Measurements from ENCODE around the gene PRR12.
A peak's percentile ranks its signal among the peaks of the same experiment; 100 is the strongest.

PRR12 gene

GRCh38 chr19:49560358-49560900 lies 30.6 kb upstream of the PRR12 start:
- DNase-seq (ENCODE audit: low read depth, low spot score), result no peak

- no peak for DNase-seq (ENCODE audit: low read depth, low spot score)
These were observed 26.4 kb upstream of the PRR12 start for GRCh38 chr19:49564616-49565045.

GRCh38 chr19:49565261-49565660 lies 25.7 kb upstream of the PRR12 start:
- no peak for DNase-seq (ENCODE audit: low read depth, low spot score)

- no peak for DNase-seq (ENCODE audit: low read depth, low spot score)
These were observed 24.7 kb upstream of the PRR12 start for GRCh38 chr19:49566302-49566701.

- DNase-seq (ENCODE audit: low read depth, low spot score), result no peak
These were observed 23.0 kb upstream of the PRR12 start for GRCh38 chr19:49567861-49568441.

GRCh38 chr19:49570138-49570856 lies 20.7 kb upstream of the PRR12 start:
- DNase-seq (ENCODE audit: low read depth, low spot score), result no peak

GRCh38 chr19:49570997-49571676 lies 19.8 kb upstream of the PRR12 start:
- no peak for DNase-seq (ENCODE audit: low read depth, low spot score)

GRCh38 chr19:49573009-49573408 lies 18.0 kb upstream of the PRR12 start:
- DNase-seq (ENCODE audit: low read depth, low spot score), result no peak

GRCh38 chr19:49573425-49573824 lies 17.6 kb upstream of the PRR12 start:
- no peak for DNase-seq (ENCODE audit: low read depth, low spot score)

GRCh38 chr19:49574206-49574755 lies 16.7 kb upstream of the PRR12 start:
- no peak for DNase-seq (ENCODE audit: low read depth, low spot score)

- no peak for DNase-seq (ENCODE audit: low read depth, low spot score)
These were observed 11.8 kb upstream of the PRR12 start for GRCh38 chr19:49579193-49579592.

- DNase-seq (ENCODE audit: low read depth, low spot score), result no peak
These were observed 11.1 kb upstream of the PRR12 start for GRCh38 chr19:49579947-49580263.

- peak; percentile 88 for DNase-seq (ENCODE audit: low read depth, low spot score)
These were observed 10.5 kb upstream of the PRR12 start, which contains the start of gene NOSIP for GRCh38 chr19:49580264-49581006. Gene NOSIP, minus strand, starts transcription at chr19:49580556. Its CDS starts 19,865 bp downstream, at chr19:49560691.

GRCh38 chr19:49581007-49581508 lies 9.9 kb upstream of the PRR12 start, which contains the start of gene PRRG2:
Gene PRRG2, plus strand, starts transcription at chr19:49581316. Its CDS starts 1,904 bp downstream, at chr19:49583220.
- DNase-seq (ENCODE audit: low read depth, low spot score), result no peak

GRCh38 chr19:49583239-49583638 lies 7.7 kb upstream of the PRR12 start:
- DNase-seq (ENCODE audit: low read depth, low spot score), result no peak

- no peak for DNase-seq (ENCODE audit: low read depth, low spot score)
These were observed 6.0 kb upstream of the PRR12 start for GRCh38 chr19:49585023-49585422.

GRCh38 chr19:49587227-49587626 lies 3.8 kb upstream of the PRR12 start:
- no peak for DNase-seq (ENCODE audit: low read depth, low spot score)

GRCh38 chr19:49588365-49589122 lies 2.4 kb upstream of the PRR12 start:
- DNase-seq (ENCODE audit: low read depth, low spot score), result no peak

GRCh38 chr19:49589502-49589905 lies 1.5 kb upstream of the PRR12 start:
- DNase-seq (ENCODE audit: low read depth, low spot score), result no peak
